HG03066 (cell line): ENCODE results near the gene MBTPS1.

Experiments used
- ATAC-seq: cut with Tn5 transposase; IDR thresholded peaks from one replicate; pipeline ENCODE4 v1.9.1; 2021; ENCODE audit warnings: low read depth; ENCODE audit not compliant: unreplicated experiment

The MBTPS1 gene

DNA sequence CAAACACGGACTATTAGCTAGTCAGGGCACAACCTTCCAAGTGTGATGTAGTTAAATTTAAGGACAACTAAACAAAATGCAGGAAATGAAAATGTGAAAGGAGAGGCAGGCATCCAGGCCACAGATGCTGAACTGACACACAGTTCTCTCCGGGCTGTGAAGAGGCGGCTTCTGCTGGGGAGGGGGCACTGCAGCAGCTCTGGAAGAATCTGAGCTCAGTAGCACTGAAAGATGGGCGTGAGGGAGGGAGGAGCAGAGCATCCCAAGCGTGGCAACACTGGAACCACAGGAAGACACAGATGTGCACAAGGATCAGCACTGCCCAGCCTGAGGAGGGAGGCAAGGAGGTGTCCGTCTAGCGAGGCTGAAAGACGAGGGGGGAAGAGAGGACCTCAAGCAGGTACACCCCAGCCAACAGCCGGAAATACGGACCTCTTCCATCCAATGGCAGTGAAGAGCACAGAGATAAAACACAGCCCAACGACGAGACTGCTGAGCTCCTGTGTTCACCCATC lies 11.4 kb downstream of the MBTPS1 start:
- no peak for ATAC-seq

DNA sequence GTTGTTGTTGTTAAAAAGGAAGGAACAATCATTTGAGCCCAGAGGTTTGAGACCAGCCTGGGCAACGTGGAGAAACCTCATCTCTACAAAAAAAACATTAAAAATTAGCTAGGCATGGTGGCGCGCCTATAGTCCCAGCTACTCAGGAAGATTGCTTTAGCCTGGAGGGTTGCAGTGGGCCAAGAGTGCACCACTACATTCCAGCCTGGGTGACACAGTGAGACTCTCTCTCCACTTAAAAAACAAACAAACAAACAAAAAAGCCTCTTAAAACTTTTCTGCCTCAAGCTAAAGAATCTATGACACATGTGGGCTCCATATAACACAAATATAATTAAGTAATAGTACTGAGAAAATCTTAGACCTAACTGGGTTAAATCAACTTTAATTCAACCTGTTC lies 12.5 kb downstream of the MBTPS1 start:
- no peak for ATAC-seq

GRCh38 chr16:84103678-84104077 lies 13.1 kb downstream of the MBTPS1 start:
- no peak for ATAC-seq

DNA sequence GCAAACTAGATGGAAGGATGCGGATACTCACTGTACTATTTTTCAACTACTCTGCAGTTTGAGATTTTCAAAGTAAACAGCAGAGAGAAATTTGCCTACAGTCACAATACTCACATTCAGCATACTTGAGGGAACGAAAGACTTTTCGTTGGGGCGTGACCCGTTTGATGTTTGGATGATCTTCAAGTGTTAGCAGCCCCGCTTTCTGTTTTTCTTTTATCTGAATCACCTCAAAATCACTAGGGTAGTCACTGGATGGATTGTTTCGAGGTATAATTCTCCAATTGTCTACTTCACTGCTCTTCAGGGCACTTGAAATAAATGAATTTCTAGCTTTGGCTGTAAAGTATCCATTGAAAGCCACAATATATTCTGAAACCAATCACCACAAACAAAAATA lies 17.8 kb downstream of the MBTPS1 start:
- ATAC-seq: no peak

GRCh38 chr16:84096447-84097005 lies 20.2 kb downstream of the MBTPS1 start:
- ATAC-seq: no peak

DNA sequence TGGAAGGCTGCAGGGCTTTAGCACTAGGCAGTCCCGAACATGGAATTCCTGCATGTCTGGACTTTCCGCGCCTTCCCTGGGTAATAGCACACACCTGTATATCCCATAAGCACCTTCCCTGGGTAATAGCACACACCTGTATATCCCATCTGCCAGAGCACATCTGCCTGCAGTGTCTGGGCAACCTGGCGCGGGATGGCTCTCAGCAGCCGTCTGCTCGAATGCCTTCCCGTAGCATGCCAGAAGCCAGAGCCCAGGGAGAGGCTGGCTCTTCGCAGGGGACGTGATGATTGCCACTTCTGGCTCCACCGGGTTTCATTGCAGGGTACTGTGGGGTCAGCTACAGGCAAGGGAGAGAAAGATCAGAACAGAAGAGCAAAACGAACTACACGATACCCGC lies 21.3 kb downstream of the MBTPS1 start:
- ATAC-seq: no peak

- no peak for ATAC-seq
Observed at GRCh38 chr16:84093879-84094270, 22.9 kb downstream of the MBTPS1 start.

- ATAC-seq: no peak
Observed at GRCh38 chr16:84093120-84093878, 23.4 kb downstream of the MBTPS1 start.

DNA sequence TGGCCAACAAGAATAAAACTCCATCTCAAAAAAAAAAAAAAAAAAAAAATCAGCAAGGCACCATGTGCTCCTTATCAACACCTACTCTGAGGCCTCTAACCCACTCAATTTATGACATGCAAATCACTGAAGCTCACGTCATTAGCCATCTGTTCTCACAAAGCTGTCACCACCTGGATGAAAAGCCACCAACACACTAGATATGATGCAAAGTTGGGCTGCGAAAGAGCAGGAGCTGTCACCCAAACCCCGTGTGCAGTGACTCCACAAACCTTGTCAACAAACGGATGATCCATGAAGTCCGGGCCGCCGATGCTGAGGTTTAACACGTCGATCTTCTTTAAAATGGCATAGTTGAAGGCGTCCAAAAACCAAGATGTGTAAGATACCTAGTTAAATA lies 25.3 kb downstream of the MBTPS1 start:
- no peak for ATAC-seq

DNA sequence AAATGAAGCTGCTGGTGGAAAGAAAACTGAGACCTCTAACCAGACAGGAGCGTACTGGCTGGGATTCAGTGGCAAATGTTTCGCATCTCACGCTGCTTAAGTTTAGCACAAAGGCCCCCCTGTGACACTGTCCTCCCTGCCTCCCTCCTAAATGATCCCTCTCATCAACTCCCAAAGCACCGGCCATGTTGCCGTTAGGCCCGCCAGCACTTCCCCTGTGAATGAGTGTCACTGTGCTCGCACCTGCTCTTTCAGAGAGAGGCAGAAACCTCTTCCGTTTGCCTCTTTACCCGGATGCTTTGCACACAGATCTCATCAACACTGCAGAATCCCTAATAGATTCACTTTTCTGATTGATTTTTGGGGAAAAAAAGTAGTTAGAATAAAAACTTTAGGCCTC lies 26.5 kb downstream of the MBTPS1 start:
- no peak for ATAC-seq

DNA sequence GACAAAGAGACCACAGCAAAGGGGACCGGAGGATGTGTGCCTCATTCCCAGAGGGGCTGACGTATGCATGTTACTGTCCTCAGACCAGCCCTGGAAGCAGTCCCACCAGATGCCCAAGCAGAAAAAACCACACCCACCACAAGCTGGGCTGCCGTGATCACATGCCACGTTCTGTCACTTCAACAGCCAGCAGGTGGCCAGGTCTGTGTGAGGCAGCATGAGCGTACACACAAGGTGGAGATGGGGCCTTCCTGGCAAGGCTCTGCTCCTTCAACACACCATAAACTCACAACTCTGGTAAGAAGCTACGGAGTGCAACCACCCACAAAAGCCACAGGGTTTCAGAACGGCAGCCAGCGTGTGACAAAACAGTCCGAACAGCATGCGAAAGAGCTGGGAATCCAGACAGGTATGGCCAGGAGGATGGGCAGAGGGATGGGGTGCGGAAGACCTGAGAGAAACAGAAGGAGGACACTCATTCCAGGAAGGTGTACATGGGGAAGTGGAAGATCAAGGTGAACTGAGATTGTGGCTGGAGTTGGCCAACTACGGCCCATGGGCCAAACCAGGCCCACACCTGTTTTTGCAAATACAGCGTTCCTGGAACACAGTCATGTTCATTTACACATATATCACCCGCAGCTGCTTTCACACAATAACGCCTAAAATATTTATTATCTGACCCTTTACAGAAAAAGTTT lies 27.9 kb downstream of the MBTPS1 start:
- ATAC-seq: peak; percentile 69

GRCh38 chr16:84087466-84088151 lies 29.1 kb downstream of the MBTPS1 start:
- ATAC-seq: no peak

GRCh38 chr16:84087001-84087400 lies 29.7 kb downstream of the MBTPS1 start:
- no peak for ATAC-seq

DNA sequence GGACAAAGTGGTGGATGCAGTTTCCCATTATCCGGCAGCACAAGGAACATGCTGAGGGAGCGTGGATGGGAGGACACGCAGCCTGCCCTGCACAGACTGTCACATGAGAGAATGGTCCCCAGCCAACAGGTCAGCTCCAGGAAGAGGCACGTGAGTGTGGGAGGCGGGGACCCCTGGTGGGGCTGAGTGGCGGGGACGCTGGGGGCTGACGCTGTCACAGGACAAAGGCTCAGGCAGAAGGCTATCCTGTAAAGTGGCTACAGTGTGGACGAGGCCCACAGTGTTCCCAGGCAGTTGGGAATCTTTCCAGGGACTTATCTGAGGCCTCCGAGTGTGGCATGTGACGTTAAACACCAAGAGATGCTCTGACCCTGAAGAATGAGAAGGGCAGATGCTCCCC lies 30.4 kb downstream of the MBTPS1 start:
- no peak for ATAC-seq

GRCh38 chr16:84085773-84086172 lies 31.0 kb downstream of the MBTPS1 start:
- ATAC-seq: no peak

DNA sequence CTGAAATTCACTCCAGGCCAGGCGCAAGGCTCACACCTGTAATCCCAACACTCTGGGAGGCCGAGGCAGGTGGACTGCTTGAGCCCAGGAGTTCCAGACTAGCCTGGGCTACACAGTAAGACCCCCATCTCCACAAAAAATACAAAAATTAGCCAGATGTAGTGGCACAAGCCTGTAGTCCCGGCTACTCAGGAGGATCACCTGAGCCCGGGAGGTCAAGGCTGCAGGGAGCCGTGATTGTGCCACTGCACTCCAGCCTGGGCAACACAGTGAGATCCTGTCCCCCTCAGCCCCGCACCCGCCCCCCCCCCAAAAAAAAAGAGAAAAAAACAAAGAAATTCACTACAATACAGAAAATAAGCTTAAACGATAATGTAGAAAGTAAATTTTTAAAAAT lies 31.5 kb downstream of the MBTPS1 start:
- no peak for ATAC-seq

GRCh38 chr16:84084570-84085270 lies 32.0 kb downstream of the MBTPS1 start:
- peak; percentile 52 for ATAC-seq

DNA sequence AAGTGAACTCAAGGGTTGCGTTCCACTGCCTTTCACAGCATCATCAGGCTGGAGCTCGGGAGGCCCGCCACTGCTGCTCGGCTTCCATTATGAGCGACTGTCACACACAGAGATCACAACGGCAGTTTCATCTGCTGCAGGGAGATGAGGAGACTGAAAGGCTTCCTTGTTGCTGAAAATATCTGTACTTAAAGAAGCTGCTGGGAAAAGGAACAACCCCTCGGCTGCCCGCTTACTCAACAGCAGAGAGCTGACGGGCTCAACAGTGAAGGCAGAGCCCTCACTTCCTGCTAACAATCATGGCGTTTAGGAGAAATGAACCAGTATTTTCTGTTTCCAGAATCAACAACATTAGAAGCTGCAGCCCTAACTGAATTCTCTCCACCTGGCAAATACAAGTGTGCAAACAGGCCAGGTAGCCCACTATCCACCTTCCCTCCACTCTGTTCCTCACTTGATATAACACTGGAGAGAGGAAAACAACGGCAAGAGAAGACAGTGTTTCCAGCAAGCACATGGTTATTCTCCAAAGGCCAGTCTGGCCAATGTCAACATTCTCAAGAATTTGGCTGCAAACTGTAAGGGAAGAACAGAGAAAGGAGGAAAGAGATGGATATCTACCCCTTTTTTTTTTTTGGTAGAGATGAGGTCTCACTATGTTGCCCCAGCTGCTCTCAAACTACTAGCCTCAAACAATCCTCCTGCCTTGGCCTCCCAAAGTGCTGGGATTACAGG lies 33.7 kb downstream of the MBTPS1 start:
- no peak for ATAC-seq

DNA sequence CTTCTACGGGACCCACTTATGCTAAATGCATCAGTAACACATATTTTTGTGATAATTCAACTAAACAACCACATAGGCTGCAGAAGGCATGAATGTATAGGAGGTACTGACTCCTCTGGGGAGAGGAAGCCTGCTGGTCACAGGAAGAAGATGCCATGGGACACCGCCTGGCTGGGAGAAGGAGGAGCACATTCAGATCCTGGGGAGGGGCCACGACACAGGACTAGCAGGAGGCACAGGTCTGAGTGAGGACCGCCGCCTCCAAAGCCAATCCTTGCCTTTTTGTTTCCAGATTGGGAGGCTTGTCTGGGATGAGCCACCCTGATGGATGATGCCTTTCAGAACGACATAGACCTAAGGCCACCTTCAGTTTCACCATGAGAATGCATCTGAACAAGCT lies 34.6 kb downstream of the MBTPS1 start:
- ATAC-seq: no peak

- no peak for ATAC-seq
Observed at GRCh38 chr16:84081446-84081989, 35.2 kb downstream of the MBTPS1 start.
